HG03575 (cell line): ENCODE data around the gene F2.

Source experiments
- ATAC-seq: cut with Tn5 transposase; IDR thresholded peaks from one replicate; pipeline ENCODE4 v1.9.1; 2021; ENCODE audit not compliant: unreplicated experiment, insufficient number of reproducible peaks, low FRiP score; ENCODE audit errors: extremely low read depth

F2 gene

GRCh38 chr11:46733234-46733633 lies 14.2 kb downstream of the F2 start:
- no peak for ATAC-seq

DNA sequence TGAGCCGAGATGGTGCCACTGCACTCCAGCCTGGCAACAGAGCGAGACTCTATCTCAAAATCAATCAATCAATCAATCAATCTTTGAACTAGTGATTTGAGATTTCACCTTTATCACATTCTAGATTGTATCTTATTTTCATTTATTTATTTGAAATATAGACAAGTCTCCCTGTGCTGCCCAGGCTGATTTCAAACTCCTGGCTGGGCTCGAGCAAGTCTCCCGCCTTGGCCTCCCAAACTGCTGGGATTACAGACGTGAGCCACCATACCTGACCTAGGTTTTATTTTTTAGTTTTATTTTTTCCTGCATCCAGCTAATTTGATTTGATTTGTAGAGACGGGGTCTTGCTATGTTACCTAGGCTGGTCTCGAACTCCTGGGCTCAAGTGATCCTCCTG lies 17.1 kb downstream of the F2 start:
- ATAC-seq = no peak

DNA sequence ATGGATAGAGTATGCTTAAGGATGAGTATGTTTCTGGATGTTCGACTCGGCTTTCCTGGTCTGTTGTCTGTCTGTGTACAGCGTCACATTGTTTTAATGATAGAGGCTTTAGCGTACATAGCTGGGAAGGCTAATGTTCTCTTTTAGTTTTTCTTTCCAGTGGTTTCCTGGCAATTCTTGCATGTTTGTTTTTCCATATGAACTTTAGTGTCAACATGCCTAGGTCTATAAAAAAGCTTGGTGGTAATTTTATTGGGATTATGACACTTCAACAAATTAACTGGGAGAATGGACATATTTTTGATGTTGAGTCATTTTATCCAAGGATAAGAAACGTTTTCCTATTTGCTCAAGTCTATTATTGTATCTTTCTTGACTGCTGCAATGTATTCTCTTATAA lies 17.6 kb downstream of the F2 start:
- no peak for ATAC-seq

GRCh38 chr11:46737699-46738098 lies 18.7 kb downstream of the F2 start:
- no peak for ATAC-seq

DNA sequence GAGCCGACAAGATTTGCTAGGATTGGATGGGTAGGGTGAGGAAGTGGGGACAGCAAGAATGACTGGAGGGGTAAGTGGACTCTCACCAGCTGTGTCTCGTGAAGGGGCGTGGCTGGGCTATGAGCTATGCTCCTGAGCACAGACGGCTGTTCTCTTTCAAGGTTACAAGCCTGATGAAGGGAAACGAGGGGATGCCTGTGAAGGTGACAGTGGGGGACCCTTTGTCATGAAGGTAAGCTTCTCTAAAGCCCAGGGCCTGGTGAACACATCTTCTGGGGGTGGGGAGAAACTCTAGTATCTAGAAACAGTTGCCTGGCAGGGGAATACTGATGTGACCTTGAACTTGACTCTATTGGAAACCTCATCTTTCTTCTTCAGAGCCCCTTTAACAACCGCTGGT lies 19.9 kb downstream of the F2 start:
- ATAC-seq = no peak

GRCh38 chr11:46741600-46742484 lies 22.8 kb downstream of the F2 start:
- no peak for ATAC-seq

DNA sequence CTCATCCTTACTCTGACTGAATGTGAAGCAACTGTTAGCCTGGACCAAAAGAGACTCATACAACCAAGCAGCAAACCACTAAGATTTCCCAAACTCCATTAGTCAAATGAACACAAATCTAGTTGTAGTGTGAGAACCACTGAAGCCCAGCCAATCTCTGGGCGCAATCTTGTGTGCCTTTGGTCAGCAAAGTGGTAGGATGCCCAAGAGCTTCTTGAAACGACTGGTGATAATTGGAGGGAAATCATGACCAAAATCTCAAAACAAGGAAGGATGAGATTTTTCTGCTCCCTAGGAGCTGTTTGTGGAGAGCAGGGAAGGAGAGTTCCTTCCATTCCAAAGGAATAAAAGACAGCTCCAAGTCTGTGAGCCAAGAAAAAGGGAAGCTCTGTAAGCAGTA lies 24.0 kb downstream of the F2 start:
- no peak for ATAC-seq

DNA sequence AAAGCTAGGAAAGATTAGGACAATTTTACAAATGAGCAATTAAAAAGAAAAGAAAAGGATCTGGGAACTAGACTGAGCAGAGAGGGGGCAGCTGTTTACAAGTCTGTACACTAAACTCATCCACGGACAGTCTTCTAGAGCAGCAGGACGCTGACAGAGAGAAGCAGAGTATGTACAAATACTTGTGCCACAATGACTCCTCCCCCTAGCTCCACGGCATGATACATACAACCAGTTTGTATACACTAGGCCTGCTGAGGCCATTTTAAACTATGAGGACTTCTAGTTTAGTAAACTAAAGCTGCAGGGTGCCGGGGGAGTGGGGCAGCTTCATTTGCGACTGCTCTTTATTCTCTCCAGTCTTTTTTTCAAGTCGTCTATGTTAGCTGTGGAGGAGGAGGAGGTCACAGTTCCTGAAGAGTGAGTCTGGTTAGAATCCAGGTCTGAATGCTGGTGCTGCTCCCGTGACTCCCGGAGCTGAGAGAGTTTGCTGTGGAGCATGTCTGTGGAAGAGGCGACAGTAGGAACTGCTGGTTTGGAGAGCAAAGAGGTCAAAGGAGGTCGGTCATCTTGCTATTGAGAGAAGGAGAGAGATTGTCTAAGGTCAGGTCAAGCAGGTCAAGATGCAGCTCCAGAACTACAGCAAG lies 24.8 kb downstream of the F2 start:
- no peak for ATAC-seq

DNA sequence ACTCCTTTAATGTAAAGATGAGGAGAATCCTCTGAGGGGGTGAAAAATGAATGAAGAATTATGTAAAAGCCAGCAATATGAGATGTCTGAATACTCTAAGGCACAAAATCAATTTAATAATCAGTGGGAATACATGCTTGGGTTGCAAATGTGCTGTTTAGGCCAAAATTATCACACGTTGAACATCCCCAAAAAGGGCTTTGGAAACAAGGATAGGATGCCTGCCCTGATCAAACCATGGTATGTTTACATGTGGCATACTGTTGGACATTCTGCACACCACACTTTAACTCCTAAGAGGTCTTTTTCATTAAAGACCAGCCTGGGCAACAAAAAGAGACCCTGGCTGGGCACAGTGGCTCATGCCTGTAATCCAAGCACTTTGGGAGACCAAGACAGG lies 26.3 kb downstream of the F2 start:
- ATAC-seq = no peak

DNA sequence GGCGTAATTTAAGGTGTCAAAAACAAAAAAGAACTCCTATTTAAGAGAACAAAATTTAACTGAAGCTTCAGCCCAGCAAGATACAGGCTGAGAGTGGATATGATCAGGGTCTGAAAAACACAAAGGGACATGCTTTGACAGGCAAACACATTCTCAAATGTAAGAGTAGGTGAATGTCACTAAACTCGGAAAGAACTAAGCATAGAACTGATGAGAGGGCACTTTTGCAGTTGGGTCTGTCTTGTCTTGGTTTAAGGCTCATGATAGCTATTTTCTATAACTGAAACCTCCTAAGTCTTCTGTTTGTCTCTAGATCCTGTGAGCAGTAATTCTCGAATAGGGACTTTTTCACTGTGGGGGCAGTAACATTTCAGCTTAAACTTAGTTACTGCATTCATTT lies 27.0 kb downstream of the F2 start:
- ATAC-seq = no peak

GRCh38 chr11:46747150-46747549 lies 28.1 kb downstream of the F2 start:
- no peak for ATAC-seq

DNA sequence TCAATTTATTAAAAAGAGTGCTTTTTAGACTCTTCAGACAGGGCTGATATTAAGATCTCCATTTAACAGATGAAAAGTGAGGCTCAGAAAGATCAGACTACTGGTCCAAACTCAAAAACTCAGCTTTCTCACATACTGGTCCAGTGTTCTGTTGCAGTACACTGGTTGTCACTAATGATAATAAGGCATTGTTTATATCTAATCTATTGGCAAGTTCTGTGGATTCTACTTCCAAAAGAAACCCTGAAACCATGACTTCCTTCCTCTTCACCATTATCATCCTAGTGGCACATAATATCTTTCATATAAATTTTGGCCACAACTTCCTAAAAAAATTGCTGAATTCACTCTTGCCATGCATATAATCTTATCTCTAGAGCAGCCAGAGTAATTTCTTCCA lies 36.9 kb downstream of the F2 start:
- ATAC-seq = no peak

- ATAC-seq = no peak
These were observed 40.2 kb downstream of the F2 start for GRCh38 chr11:46759196-46759595.

DNA sequence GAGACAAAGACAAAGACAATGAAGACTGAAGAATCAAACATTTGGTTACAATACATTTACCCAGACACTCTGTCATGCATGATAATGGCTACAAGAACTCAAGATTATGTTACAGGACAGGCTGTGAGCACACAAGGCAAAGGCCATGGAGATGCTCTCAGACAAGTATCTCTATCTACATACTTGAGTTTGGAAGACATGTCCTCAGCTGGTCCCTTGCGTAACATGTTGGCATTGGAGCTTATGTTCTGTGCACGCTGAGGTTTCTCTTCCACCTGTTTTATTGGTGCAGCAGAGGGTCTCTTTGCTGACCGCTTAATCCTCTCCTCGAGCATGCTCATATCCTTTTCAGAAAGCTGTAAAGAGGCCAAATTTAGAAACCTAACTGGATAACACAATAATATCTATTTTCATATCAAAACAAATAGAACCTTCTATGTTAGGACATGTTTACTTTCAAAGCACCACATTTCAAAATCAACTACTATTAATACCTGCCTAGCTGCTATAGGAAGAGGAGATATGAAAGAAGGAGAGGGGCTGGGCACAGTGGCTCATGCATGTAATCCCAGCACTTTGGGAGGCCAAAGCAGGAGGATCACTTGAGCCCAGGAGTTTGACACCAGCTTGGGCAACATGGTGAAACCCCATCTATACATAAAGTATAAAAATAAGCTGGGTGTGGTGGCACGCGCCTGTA lies 41.6 kb downstream of the F2 start:
- no peak for ATAC-seq

DNA sequence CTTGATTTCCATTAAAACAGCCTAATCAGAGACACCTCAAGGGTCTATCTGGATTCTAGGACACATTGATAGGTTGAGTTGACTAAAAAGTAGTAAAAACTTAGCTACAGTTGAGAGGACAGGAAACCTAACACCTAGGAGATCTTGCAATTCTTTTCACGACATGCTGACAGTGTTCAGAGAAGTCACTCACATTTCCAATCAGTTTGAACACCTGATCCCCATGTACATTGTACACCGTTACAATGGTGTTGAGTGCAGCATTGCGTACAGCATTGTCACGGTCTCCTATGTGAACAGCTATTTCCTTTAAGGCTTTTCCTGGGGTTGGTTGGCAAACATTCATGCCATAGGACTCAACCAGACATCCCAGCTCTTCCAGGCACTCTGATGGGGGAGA lies 42.8 kb downstream of the F2 start:
- no peak for ATAC-seq

DNA sequence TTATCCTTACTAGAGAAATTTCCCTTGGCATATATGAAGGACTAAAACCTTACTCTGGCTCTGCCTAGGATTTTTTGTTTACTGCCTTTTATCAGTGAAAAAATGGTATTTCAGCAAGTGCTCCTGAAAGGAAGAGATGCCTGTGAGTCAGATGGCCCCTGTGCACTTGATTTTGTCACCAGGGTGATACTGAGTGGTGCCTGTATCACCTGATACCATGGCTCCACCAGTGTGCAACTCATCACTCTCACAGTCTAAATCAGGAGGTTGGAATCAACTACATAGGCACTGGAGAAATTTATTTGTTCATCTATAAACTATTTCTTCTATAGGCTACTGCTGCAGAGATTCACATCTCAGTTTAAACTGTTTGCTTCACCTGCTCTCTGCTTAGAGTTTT lies 43.2 kb downstream of the F2 start:
- no peak for ATAC-seq

DNA sequence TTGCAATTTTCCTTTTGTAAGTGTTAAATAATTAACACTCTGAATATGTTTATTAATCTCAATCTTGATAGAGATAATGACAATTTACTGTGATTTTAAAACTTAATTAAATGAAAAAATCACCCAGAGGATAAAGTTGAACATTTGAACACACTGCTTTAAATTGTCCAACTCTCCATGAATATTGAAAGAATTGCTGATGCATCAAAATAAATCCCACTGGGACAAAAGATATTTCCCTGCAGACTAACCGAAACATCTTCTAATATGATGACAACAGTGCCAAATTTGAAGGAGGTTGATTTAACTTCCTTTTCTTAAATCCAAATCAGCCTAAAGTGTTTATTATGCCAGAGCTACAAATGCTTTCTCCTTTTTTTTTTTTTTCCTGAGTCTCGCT lies 47.6 kb downstream of the F2 start:
- ATAC-seq = no peak

GRCh38 chr11:46769636-46770221 lies 50.7 kb downstream of the F2 start:
- no peak for ATAC-seq

GRCh38 chr11:46776878-46777277 lies 57.9 kb downstream of the F2 start:
- ATAC-seq = no peak

- no peak for ATAC-seq
These were observed 59.4 kb downstream of the F2 start for GRCh38 chr11:46778416-46778815.
